Kidney epithelial cell (primary cell): ENCODE data around the gene DCHS2. TPM values are rescaled to one million over a fixed set of nuclear protein-coding genes. Genes with fewer than 3 reads are reported as not detected.
"Not testable (repeated sequence)": the region's sequence is repeated elsewhere in the genome, so short reads cannot be mapped to it uniquely, and the experiment has no call there.

Experiments
- DNase-seq: peaks from one replicate; pipeline ENCODE4 v3.0.0-alpha.2; 2010; ENCODE audit warnings: low read depth
- H3K27me3 ChIP-seq: 2 replicates; pipeline ENCODE4 v1.6.0; 2011; ENCODE audit warnings: low read length; ENCODE audit not compliant: control insufficient read depth, insufficient read depth
- H3K36me3 ChIP-seq: 2 replicates; pipeline ENCODE4 v1.5.1; 2011; ENCODE audit warnings: low read length; ENCODE audit not compliant: control insufficient read depth, insufficient read depth
- H3K4me3 ChIP-seq: 2 replicates; pipeline ENCODE4 v1.5.1; 2011; ENCODE audit warnings: low read depth, mild to moderate bottlenecking, control low read depth, low read length
- total RNA-seq: library from RNA; depleted of rRNA; stranded (reverse); fragments of >200 nt; gene quantifications from 2 replicates; pipeline ENCODE4 v1.2.3, GENCODE V29; 2015
- TF ChIP-seq, protein P1 (sequence below): IDR thresholded peaks from 2 replicates; pipeline ENCODE4 v1.5.1; 2011; ENCODE audit warnings: mild to moderate bottlenecking, moderate library complexity, low read length, control low read depth, inconsistent platforms; ENCODE audit not compliant: insufficient read depth, poor library complexity, severe bottlenecking

DCHS2 gene
- total RNA-seq, 1 donor from 2014 or later: 0.75 TPM

DNA sequence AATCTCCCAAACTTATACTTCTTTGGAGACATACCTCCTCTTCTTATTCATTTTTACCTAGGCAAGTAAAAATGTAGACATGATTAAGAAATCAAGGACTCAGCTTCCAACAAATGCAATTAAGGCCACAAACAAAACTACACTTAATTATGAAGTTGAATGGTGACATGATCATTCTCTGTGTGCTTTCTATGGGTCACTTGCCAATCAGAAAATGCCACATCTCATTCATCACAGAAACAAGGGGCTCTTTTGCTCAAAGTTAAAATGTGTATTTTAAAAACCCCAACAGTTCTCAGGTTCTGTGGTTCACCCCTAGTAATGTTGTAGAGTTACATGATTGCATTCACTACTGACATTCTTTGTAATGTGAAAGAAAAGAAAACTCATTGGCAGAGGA lies 273.5 kb downstream of the DCHS2 start:
- Histone ChIP-seq H3K27me3 (no peaks in the 10 kb centered on the region), H3K4me3 (no peak overlapping the region), H3K36me3 (no peaks in the 10 kb centered on the region)
- TF ChIP-seq, protein P1, sequence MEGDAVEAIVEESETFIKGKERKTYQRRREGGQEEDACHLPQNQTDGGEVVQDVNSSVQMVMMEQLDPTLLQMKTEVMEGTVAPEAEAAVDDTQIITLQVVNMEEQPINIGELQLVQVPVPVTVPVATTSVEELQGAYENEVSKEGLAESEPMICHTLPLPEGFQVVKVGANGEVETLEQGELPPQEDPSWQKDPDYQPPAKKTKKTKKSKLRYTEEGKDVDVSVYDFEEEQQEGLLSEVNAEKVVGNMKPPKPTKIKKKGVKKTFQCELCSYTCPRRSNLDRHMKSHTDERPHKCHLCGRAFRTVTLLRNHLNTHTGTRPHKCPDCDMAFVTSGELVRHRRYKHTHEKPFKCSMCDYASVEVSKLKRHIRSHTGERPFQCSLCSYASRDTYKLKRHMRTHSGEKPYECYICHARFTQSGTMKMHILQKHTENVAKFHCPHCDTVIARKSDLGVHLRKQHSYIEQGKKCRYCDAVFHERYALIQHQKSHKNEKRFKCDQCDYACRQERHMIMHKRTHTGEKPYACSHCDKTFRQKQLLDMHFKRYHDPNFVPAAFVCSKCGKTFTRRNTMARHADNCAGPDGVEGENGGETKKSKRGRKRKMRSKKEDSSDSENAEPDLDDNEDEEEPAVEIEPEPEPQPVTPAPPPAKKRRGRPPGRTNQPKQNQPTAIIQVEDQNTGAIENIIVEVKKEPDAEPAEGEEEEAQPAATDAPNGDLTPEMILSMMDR: no peak
- DNase-seq: no peak

DNA sequence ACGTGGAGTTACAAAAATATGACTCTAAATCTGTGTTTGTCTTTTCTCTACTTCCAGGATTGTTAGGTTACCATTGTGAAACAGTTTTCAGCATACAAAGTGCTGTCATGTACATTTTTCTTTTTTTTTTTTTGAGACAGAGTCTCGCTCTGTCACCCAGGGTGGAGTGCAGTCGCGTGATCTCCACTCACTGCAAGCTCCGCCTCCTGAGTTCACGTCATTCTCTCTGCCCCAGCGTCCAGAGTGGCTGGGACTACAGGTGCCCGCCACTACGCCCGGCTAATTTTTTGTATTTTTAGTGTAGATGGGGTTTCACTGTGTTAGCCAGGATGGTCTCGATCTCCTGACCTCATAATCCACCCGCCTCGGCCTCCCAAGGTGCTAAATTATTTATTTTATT lies 274.2 kb downstream of the DCHS2 start:
- H3K36me3 ChIP-seq, DNase-seq, H3K4me3 ChIP-seq, H3K27me3 ChIP-seq: not testable (repeated sequence)

DNA sequence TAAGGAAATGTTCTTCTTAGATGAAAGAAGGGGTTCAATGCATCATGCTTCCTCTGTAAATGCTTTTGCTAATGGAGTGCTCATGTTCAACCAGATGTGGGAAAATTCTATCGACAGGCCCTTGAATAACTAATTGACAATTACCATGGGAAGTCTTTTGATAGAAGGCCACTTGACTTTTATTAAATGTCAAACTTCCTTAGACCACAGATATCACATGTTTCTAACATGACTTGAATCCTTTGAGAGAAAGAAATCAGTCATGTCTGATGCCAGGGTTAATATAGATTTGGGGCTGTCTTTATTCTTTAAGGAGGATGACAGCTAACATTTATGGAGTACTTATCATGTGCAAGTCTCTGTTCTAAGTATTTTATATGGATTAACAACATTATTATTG lies 280.1 kb downstream of the DCHS2 start:
- H3K27me3 ChIP-seq: no peaks in the 10 kb centered on the region
- DNase-seq: no peak
- H3K36me3 ChIP-seq: no peaks in the 10 kb centered on the region
- TF ChIP-seq, protein P1: no peak
- H3K4me3 ChIP-seq: no peak overlapping the region

DNA sequence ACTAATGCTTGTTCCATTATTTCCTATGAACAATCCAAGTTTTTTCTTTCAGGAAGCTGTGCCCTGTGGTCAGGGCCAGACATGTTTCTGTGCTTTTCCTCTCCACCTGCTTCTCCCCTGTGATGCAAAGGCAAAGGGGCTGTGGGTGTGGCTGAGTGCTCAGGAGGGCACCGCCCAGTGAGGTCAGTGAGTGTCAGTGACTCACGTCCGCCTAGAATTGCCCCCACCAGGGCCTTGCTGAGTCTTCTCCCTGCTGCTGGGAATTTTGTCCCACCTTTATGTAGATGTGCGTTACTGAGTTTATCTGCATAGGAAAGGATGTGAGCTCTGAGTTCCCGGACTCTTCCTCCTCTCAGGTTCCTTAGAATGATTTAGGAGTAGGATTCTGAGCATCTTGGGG lies 283.2 kb downstream of the DCHS2 start:
- Histone ChIP-seq H3K27me3 (no peaks in the 10 kb centered on the region), H3K36me3 (no peaks in the 10 kb centered on the region), H3K4me3 (no peak overlapping the region)
- DNase-seq: no peak
- TF ChIP-seq, protein P1: no peak

DNA sequence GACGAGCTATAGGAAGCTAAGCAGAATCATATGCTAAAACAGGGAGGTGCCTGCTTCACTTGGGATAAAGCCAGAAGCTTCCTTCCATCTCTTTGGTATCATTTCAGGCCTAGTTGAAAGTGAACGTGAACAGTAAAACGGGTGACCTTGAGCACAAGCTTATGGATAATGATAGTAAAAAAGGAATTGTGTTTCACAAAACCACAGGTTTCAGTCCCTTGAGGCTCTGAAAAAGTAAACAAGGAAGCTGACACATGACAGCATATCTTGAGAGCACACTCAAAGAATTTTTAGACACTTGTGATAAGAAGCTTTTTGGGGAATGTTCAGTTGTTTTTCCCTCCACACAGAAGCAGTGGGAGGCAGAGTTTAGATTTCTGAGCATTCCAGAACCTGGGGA lies 286.1 kb downstream of the DCHS2 start:
- DNase-seq: no peak
- TF ChIP-seq, protein P1: no peak
- no peaks in the 10 kb centered on the region for H3K27me3 ChIP-seq
- no peak overlapping the region for H3K4me3 ChIP-seq
- H3K36me3 ChIP-seq: no peaks in the 10 kb centered on the region

DNA sequence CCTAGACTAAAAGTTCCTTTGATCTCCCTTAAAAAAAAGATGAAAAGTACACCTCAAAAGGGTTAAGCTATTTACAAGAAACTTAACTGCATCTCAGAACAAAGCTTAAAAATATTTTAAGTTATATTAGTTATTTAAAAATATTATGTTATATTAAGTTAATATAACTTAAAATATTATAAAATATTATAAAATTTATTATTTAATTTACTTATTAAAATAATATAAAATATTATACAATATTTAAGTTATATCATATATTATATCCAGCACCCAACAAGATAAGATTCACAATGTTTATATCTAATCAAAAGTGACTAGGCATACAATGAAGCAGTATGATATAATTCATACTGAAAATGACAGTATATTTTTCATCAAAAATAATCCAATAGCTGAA lies 296.9 kb downstream of the DCHS2 start:
- Histone ChIP-seq H3K36me3 (no peaks in the 10 kb centered on the region), H3K4me3 (no peak overlapping the region), H3K27me3 (no peaks in the 10 kb centered on the region)
- TF ChIP-seq, protein P1: no peak
- DNase-seq: no peak
